HFF-Myc (cell line): ENCODE measurements around the gene SERPINA3.
"Not testable (repeated sequence)": the region's sequence is repeated elsewhere in the genome, so short reads cannot be mapped to it uniquely, and the experiment has no call there.

ENCODE experiments used
- DNase-seq: peaks from one replicate; pipeline ENCODE4 v3.0.0-alpha.2; 2011; ENCODE audit warnings: low read depth; ENCODE audit errors: extremely low read depth
- H3K4me3 ChIP-seq: replicated peaks from 2 replicates; pipeline ENCODE4 v1.5.1; 2011; ENCODE audit warnings: low read depth, mild to moderate bottlenecking, control low read depth, low read length
- CTCF ChIP-seq: IDR thresholded peaks from 2 replicates; pipeline ENCODE4 v1.5.1; 2012; ENCODE audit warnings: mild to moderate bottlenecking, low read depth, low read length, control low read depth; ENCODE audit errors: missing control alignments

SERPINA3 gene

GRCh38 chr14:94631536-94632304, 19.5 kb downstream of the SERPINA3 start:
- TF ChIP-seq CTCF, result no peak
- DNase-seq, result no peak
- no peak overlapping the region for H3K4me3 ChIP-seq

GRCh38 chr14:94632305-94632590, 20.1 kb downstream of the SERPINA3 start:
- no peak for DNase-seq
- H3K4me3 ChIP-seq, result no peak overlapping the region
- no peak for TF ChIP-seq CTCF

GRCh38 chr14:94633121-94633520, 20.9 kb downstream of the SERPINA3 start:
- DNase-seq, result no peak
- no peak overlapping the region for H3K4me3 ChIP-seq
- no peak for TF ChIP-seq CTCF

- no peak for TF ChIP-seq CTCF
Observed at GRCh38 chr14:94635154-94635553, 23.0 kb downstream of the SERPINA3 start.

GRCh38 chr14:94636744-94637412, 24.7 kb downstream of the SERPINA3 start:
- no peak overlapping the region for H3K4me3 ChIP-seq
- TF ChIP-seq CTCF, result no peak
- no peak for DNase-seq

More at GRCh38 chr14:94635154-94635553, 23.0 kb downstream of the SERPINA3 start:
- no peak for DNase-seq
- no peak overlapping the region for H3K4me3 ChIP-seq

- not testable (repeated sequence) for DNase-seq, H3K4me3 ChIP-seq
Observed at GRCh38 chr14:94637814-94638213, 25.6 kb downstream of the SERPINA3 start.

GRCh38 chr14:94638339-94638738, 26.1 kb downstream of the SERPINA3 start:
- DNase-seq, result no peak
- TF ChIP-seq CTCF, result no peak

More at GRCh38 chr14:94638339-94638738, 26.1 kb downstream of the SERPINA3 start:
- no peak overlapping the region for H3K4me3 ChIP-seq
